CD4-positive, alpha-beta memory T cell (primary cell): ENCODE results near the gene DHDH. TPM values are rescaled to one million over a fixed set of nuclear protein-coding genes. Genes with fewer than 3 reads are reported as not detected.
"Not testable (repeated sequence)": the region's sequence is repeated elsewhere in the genome, so short reads cannot be mapped to it uniquely, and the experiment has no call there.

Experiments used
- CTCF ChIA-PET: fragments of 350-600 bp; sonication (Branson Sonifier 250); formaldehyde crosslinking; loops from one replicate; lab custom pipeline; 2021; ENCODE audit warnings: inconsistent platforms; ENCODE audit not compliant: partially characterized antibody; lab: Charles Lee
- POLR2A ChIA-PET: fragments of 350-600 bp; sonication (Branson Sonifier 250); formaldehyde crosslinking; loops from one replicate; lab custom pipeline; 2021; ENCODE audit not compliant: partially characterized antibody; lab: Charles Lee
- DNase-seq, 5 donors: peaks; one replicate each; pipeline versions ENCODE4 v3.0.0 to v3.0.0-alpha.2; 2020 to 2022; ENCODE audit warnings: mixed read lengths in 1 of 5
- H3K27ac ChIP-seq: one replicate; pipeline ENCODE4 v1.7.0; 2013; ENCODE audit warnings: low read depth, low read length
- H3K27me3 ChIP-seq: 2 replicates; pipeline ENCODE4 v1.7.0; 2013; ENCODE audit warnings: mild to moderate bottlenecking, low read length, moderate library complexity; ENCODE audit not compliant: insufficient read depth
- H3K36me3 ChIP-seq: 2 replicates; pipeline ENCODE4 v1.7.0; 2013; ENCODE audit warnings: mild to moderate bottlenecking, low read length, moderate library complexity; ENCODE audit not compliant: insufficient read depth
- H3K4me1 ChIP-seq: 2 replicates; pipeline ENCODE4 v1.7.0; 2013; ENCODE audit warnings: mild to moderate bottlenecking, low read length, moderate library complexity; ENCODE audit not compliant: insufficient read depth
- H3K4me3 ChIP-seq, 2 donors: one replicate each; pipeline ENCODE4 v1.7.0; 2013; ENCODE audit warnings: low read length in 2 of 2, mild to moderate bottlenecking in 1 of 2
- H3K9me3 ChIP-seq, 2 donors: one replicate each; pipeline ENCODE4 v1.7.0; 2013; ENCODE audit warnings: low read length in 2 of 2, control low read depth in 1 of 2; ENCODE audit not compliant: control insufficient read depth in 1 of 2
- H3K27ac Mint-ChIP-seq, 7 donors: one replicate each; pipeline ENCODE4 v1.8.0; 2020 to 2021; ENCODE audit warnings: mixed read lengths in 7 of 7, mild to moderate bottlenecking in 6 of 7, inconsistent platforms in 3 of 7, moderate library complexity in 3 of 7
- H3K27me3 Mint-ChIP-seq, 2 donors: one replicate each; pipeline ENCODE4 v1.8.0; 2020 to 2021; ENCODE audit warnings: mixed read lengths in 2 of 2
- H3K36me3 Mint-ChIP-seq, 2 donors: one replicate each; pipeline ENCODE4 v1.8.0; 2020 to 2021; ENCODE audit warnings: mixed read lengths in 2 of 2, inconsistent platforms in 1 of 2, mild to moderate bottlenecking in 1 of 2
- H3K4me1 Mint-ChIP-seq, 4 donors: one replicate each; pipeline ENCODE4 v1.8.0; 2020 to 2021; ENCODE audit warnings: mixed read lengths in 4 of 4, mild to moderate bottlenecking in 1 of 4
- H3K4me3 Mint-ChIP-seq, 8 donors: one replicate each; pipeline ENCODE4 v1.8.0; 2020 to 2021; ENCODE audit warnings: mixed read lengths in 8 of 8, mild to moderate bottlenecking in 7 of 8, moderate library complexity in 6 of 8, inconsistent platforms in 3 of 8
- H3K9me3 Mint-ChIP-seq, 8 donors: one replicate each; pipeline ENCODE4 v1.8.0; 2020 to 2021; ENCODE audit warnings: mixed read lengths in 8 of 8, mild to moderate bottlenecking in 5 of 8, inconsistent platforms in 3 of 8, moderate library complexity in 1 of 8
- intact Hi-C: fragments of 100-400 bp; cut with micrococcal nuclease; formaldehyde crosslinking; loops from one replicate; pipeline ENCODE4 v1.15.1; 2023
- polyA plus RNA-seq, 2 donors: library from polyadenylated mRNA; unstranded; fragments of 300-500 nt; fragmentation: Illumina TruSeq; gene quantifications; one replicate each; pipeline ENCODE4 v1.2.3, GENCODE V29; 2021
- total RNA-seq, 2 experiments: library from RNA; stranded (reverse); gene quantifications; one replicate each; pipeline ENCODE4 v1.2.3, GENCODE V29; 2021

The DHDH gene
- 1 to 10 TPM; 1.2 to 1.6 TPM for total RNA-seq
- 1 to 10 TPM in 1 of 2 donors, under 1 TPM in 1; 0.60 to 1.2 TPM for polyA plus RNA-seq

DNA sequence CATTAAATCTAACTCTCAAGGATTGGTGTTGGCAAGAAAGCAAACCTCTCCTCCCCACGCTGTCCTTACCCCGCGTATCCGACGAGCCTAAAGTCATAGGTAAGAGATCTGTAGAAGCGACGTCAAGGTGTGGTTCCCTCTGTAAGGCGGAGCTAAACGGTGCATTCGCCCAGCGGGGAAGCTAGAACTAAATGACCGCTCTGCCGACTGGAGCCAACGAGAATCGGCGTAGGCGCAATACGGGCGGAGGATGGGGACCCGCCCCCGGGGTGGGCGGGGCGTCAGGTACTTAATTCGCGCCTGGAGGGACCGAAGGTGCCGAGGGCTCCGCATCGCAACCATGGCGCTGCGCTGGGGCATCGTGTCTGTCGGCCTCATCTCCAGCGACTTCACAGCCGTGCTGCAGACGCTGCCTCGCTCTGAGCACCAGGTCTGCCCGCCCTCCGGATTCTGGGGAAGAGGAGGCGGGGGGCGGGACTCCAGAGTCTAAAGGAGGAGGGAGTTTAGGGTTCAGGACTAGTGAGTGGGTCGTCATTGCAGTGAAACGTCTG, at the start of gene DHDH:
DHDH (plus strand) TSS at position 318 of the 551 bp plus-strand sequence; CDS start at position 341, 23 bp downstream.
- Histone ChIP-seq H3K4me1 (peaks cover 6% of the 10 kb centered on the region), H3K4me3 (peak within 1 kb of the TSS; percentile 39 to 54), H3K27ac (peak within 1 kb of the TSS; percentile 23), H3K9me3 (no peaks in the 10 kb centered on the region), H3K27me3 (no peaks in the 10 kb centered on the region), H3K36me3 (no peaks in the 10 kb centered on the region)
- H3K36me3 Mint-ChIP-seq, result no peaks in the 10 kb centered on the region
- peak within 1 kb of the TSS; percentile 77 to 92 (median 88) for H3K4me3 Mint-ChIP-seq
- ChIA-PET CTCF (interaction anchor here (0.8 to 1.8 kb wide), 8 partner anchors 14 to 783 kb away, joined by 3 to 12 read pairs (median 4); partner anchors contain the start of gene RUVBL2), POLR2A (interaction anchor here (0.8 to 2.0 kb wide), 15 partner anchors 9 to 61 kb away, joined by 3 to 22 read pairs (median 4); partner anchors contain the start of genes BAX, FTL, GYS1 and NUCB1)
- DNase-seq, result peak; percentile 86 to 92 (median 87)
- no peaks in the 10 kb centered on the region for H3K9me3 Mint-ChIP-seq
- intact Hi-C loops, result loop anchor here (1.0 to 2.0 kb wide), 5 partner anchors 21 to 75 kb away; partner anchors contain the start of genes BAX, FTL and NUCB1
- peak within 1 kb of the TSS in 6 of 7 donors; percentile 49 to 93 (median 90) for H3K27ac Mint-ChIP-seq
- no peaks in the 10 kb centered on the region for H3K27me3 Mint-ChIP-seq
- H3K4me1 Mint-ChIP-seq, result peaks cover 5 to 17% (median 11%) of the 10 kb centered on the region in 4 donors

GRCh38 chr19:48883726-48884125, 49.8 kb upstream of the DHDH start:
- DNase-seq, result no peak
- no peak overlapping the region for H3K4me3 Mint-ChIP-seq
- H3K4me1 Mint-ChIP-seq, result peaks cover under 1 to 7% (median 2%) of the 10 kb centered on the region in 4 donors
- Histone ChIP-seq H3K36me3 (no peaks in the 10 kb centered on the region), H3K27ac (no peak overlapping the region), H3K9me3 (no peaks in the 10 kb centered on the region), H3K27me3 (no peaks in the 10 kb centered on the region), H3K4me1 (peaks cover 2% of the 10 kb centered on the region), H3K4me3 (no peak overlapping the region)
- H3K27ac Mint-ChIP-seq, result peak overlapping the region in 4 of 7 donors; percentile 30 to 99 (median 82)
- no peaks in the 10 kb centered on the region for H3K27me3 Mint-ChIP-seq
- ChIA-PET POLR2A (no interaction called here), CTCF (interaction anchor here (0.6 kb wide), 1 partner anchor 87 kb away, joined by 3 read pairs; no protein-coding TSS in a partner anchor)
- H3K36me3 Mint-ChIP-seq, result peaks cover 0 to 11% of the 10 kb centered on the region in 2 donors
- H3K9me3 Mint-ChIP-seq, result peaks cover 0 to 18% (median 0%) of the 10 kb centered on the region in 8 donors
- intact Hi-C loops, result no loop called here

DNA sequence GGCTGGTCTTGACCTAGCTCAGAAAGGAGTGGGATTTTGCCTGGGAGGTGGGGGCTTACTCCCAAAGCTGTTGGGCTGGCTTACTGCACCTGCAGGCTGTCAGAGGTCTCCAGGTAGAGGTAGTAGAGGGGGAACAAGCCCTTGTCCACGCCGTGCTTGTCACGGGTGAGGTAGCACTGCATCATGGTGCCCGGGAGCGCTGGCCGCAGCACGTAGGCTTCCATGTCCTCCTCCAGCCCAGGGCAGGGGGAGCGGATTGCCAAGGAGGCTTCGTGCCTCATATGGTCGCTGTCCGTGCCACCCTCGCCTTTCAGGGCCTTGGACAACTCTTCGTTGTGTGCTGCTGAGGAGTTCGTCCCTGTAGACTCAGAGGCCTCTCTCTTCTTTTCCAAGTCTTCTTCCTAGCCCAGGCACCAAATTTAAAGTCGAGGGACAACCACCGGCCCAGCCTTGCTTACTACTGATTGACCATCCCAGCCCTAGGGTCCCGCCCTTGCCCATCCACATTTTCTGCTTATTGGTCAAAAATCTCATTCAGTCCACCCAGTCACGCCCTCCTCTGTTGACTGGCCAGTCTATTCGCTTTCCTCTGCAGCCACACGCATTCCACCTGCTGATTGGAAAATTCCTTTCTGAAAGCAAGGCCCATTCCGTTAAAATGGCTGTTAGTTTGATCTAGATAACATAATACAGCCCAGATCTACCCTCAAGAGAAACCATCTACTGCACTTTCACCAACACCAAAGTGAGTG, 45.5 kb upstream of the DHDH start:
- Mint-ChIP-seq H3K27me3 (peaks cover 11 to 17% of the 10 kb centered on the region in 2 donors), H3K9me3 (peaks cover 0 to 5% (median 0%) of the 10 kb centered on the region in 8 donors), H3K36me3 (peaks cover 0 to 4% of the 10 kb centered on the region in 2 donors), H3K4me1 (peaks cover 0 to 4% (median 0%) of the 10 kb centered on the region in 4 donors), H3K4me3 (peak overlapping the region in 1 of 8 donors; percentile 48), H3K27ac (no peak overlapping the region)
- Histone ChIP-seq H3K4me3 (no peak overlapping the region), H3K9me3 (no peaks in the 10 kb centered on the region), H3K4me1 (no peaks in the 10 kb centered on the region), H3K36me3 (no peaks in the 10 kb centered on the region), H3K27ac (no peak overlapping the region), H3K27me3 (no peaks in the 10 kb centered on the region)
- intact Hi-C loops, result no loop called here
- POLR2A ChIA-PET, result interaction anchor here (1.6 kb wide), 1 partner anchor 16 kb away, joined by 5 read pairs; the partner anchor contains the start of gene PPP1R15A
- CTCF ChIA-PET, result no interaction called here
- no peak for DNase-seq

- H3K9me3 Mint-ChIP-seq, H3K4me3 ChIP-seq, H3K4me1 Mint-ChIP-seq, DNase-seq, POLR2A ChIA-PET, H3K9me3 ChIP-seq, H3K27ac ChIP-seq, CTCF ChIA-PET, H3K4me1 ChIP-seq, H3K27me3 ChIP-seq, H3K36me3 Mint-ChIP-seq, H3K4me3 Mint-ChIP-seq, H3K36me3 ChIP-seq, intact Hi-C loops: not testable (repeated sequence)
- H3K27me3 Mint-ChIP-seq, result peaks cover 16 to 19% of the 10 kb centered on the region in 2 donors
- H3K27ac Mint-ChIP-seq, result peak overlapping the region in 3 of 7 donors; percentile 7 to 51 (median 31)
Measured at GRCh38 chr19:48889496-48889895, 44.0 kb upstream of the DHDH start.

GRCh38 chr19:48890551-48890950, 42.9 kb upstream of the DHDH start:
- POLR2A ChIA-PET, result no interaction called here
- Histone ChIP-seq H3K9me3 (no peaks in the 10 kb centered on the region), H3K27ac (no peak overlapping the region), H3K4me1 (peaks cover 2% of the 10 kb centered on the region), H3K27me3 (peaks cover 10% of the 10 kb centered on the region), H3K4me3 (no peak overlapping the region), H3K36me3 (no peaks in the 10 kb centered on the region)
- H3K4me3 Mint-ChIP-seq, result no peak overlapping the region
- DNase-seq, result no peak
- no peaks in the 10 kb centered on the region for H3K36me3 Mint-ChIP-seq
- intact Hi-C loops, result no loop called here
- CTCF ChIA-PET, result no interaction called here
- H3K9me3 Mint-ChIP-seq, result no peaks in the 10 kb centered on the region
- H3K27ac Mint-ChIP-seq, result no peak overlapping the region
- peaks cover 3 to 10% (median 4%) of the 10 kb centered on the region in 4 donors for H3K4me1 Mint-ChIP-seq
- H3K27me3 Mint-ChIP-seq, result peaks cover 20 to 24% of the 10 kb centered on the region in 2 donors

- H3K36me3 ChIP-seq, result no peaks in the 10 kb centered on the region
- Mint-ChIP-seq H3K4me3 (peak overlapping the region in 3 of 8 donors; percentile 41 to 63 (median 48)), H3K27ac (no peak overlapping the region), H3K27me3 (peaks cover 20 to 24% of the 10 kb centered on the region in 2 donors), H3K36me3 (peaks cover 0 to 4% of the 10 kb centered on the region in 2 donors), H3K4me1 (peaks cover 9 to 28% (median 15%) of the 10 kb centered on the region in 4 donors), H3K9me3 (no peaks in the 10 kb centered on the region)
- no peaks in the 10 kb centered on the region for H3K9me3 ChIP-seq
- intact Hi-C loops, result no loop called here
- peaks cover 10% of the 10 kb centered on the region for H3K27me3 ChIP-seq
- peaks cover 9% of the 10 kb centered on the region for H3K4me1 ChIP-seq
- H3K27ac ChIP-seq, result no peak overlapping the region
- ChIA-PET POLR2A (interaction anchor here (1.4 to 1.8 kb wide), 4 partner anchors 13 to 98 kb away, joined by 4 to 9 read pairs (median 6); partner anchors contain the start of genes FTL, GYS1 and RUVBL2), CTCF (interaction anchor here (1.4 to 1.5 kb wide), 2 partner anchors 76 to 100 kb away, joined by 3 to 4 read pairs; no protein-coding TSS in a partner anchor)
- H3K4me3 ChIP-seq, result no peak overlapping the region
- peak in 1 of 5 donors; percentile 26 for DNase-seq
Measured at GRCh38 chr19:48895226-48895625, 38.3 kb upstream of the DHDH start.
